Ovary (tissue), 3 donors: ENCODE measurements around the gene MAST4.

Experiments
- CTCF ChIP-seq, 3 donors: fragments of 450-650 bp in 2 of 3; fragments of 200-600 bp in 1 of 3; IDR thresholded peaks; one replicate each; pipeline versions ENCODE4 v1.5.1 to v1.8.0; 2016 to 2022; ENCODE audit warnings: antibody characterized with exemption in 3 of 3, mild to moderate bottlenecking in 1 of 3
- POLR2A ChIP-seq: fragments of 450-650 bp; IDR thresholded peaks from one replicate; pipeline ENCODE4 v1.6.1; 2017; ENCODE audit warnings: antibody characterized with exemption, mild to moderate bottlenecking, moderate library complexity
- donor health status: DM: no; HTN: no; CAD: no.

GRCh38 chr5:66898241-66898995 lies 302.2 kb downstream of the MAST4 start:
- TF ChIP-seq CTCF (IDR thresholded peaks at IDR 0.05) (no peak), POLR2A (no peak)
